MCF 10A (cell line): ENCODE measurements around the gene DGKI. TPM values are rescaled to one million over a fixed set of nuclear protein-coding genes. Genes with fewer than 3 reads are reported as not detected.

Source experiments
- BruUV-seq: library from RNA; stranded (reverse); fragments of 400-500 nt; replicated peaks from 2 replicates; lab custom pipeline; 2021; lab: Mats Ljungman, UMichigan
- CTCF ChIA-PET: fragments of 300-600 bp; sonication (Branson Sonifier 250); formaldehyde crosslinking; extraction: SDS; loops from one replicate; lab custom pipeline; 2021; ENCODE audit warnings: antibody characterized with exemption, inconsistent platforms; lab: Yijun Ruan, JAX
- POLR2A ChIA-PET: fragments of 300-600, 350-650 bp; sonication (Branson Sonifier 250); formaldehyde crosslinking; extraction: SDS; loops from one replicate; lab custom pipeline; 2020; ENCODE audit warnings: antibody characterized with exemption, inconsistent platforms; lab: Yijun Ruan, JAX
- DNase-seq: peaks from one replicate; pipeline ENCODE4 v3.0.0-alpha.2; 2018; ENCODE audit not compliant: unreplicated experiment
- H3K27ac Mint-ChIP-seq: one replicate; pipeline ENCODE4 v1.8.0; 2022; ENCODE audit warnings: mild to moderate bottlenecking, low read depth, mixed read lengths; ENCODE audit not compliant: unreplicated experiment
- H3K27me3 Mint-ChIP-seq: one replicate; pipeline ENCODE4 v1.8.0; 2022; ENCODE audit warnings: mixed read lengths; ENCODE audit not compliant: insufficient read depth, unreplicated experiment
- H3K36me3 Mint-ChIP-seq: one replicate; pipeline ENCODE4 v1.8.0; 2022; ENCODE audit warnings: mild to moderate bottlenecking, moderate library complexity, mixed read lengths; ENCODE audit not compliant: insufficient read depth, unreplicated experiment
- H3K4me1 Mint-ChIP-seq: one replicate; pipeline ENCODE4 v1.8.0; 2022; ENCODE audit warnings: mixed read lengths; ENCODE audit not compliant: insufficient read depth, unreplicated experiment
- H3K4me3 Mint-ChIP-seq: one replicate; pipeline ENCODE4 v1.8.0; 2022; ENCODE audit warnings: mild to moderate bottlenecking, moderate library complexity, mixed read lengths; ENCODE audit not compliant: unreplicated experiment
- H3K9me3 Mint-ChIP-seq: one replicate; pipeline ENCODE4 v1.8.0; 2022; ENCODE audit warnings: mixed read lengths; ENCODE audit not compliant: unreplicated experiment
- CTCF ChIP-seq: fragments of 200-600 bp; IDR thresholded peaks from one replicate; pipeline ENCODE4 v1.8.0; 2022; ENCODE audit warnings: antibody characterized with exemption, mild to moderate bottlenecking; ENCODE audit not compliant: unreplicated experiment
- intact Hi-C: fragments of 100-400 bp; cut with micrococcal nuclease; formaldehyde crosslinking; loops from 2 replicates; pipeline ENCODE4 v1.14.1; 2022
- total RNA-seq: library from RNA; stranded (reverse); gene quantifications from 2 replicates; pipeline ENCODE4 v1.2.3, GENCODE V29; 2022

Gene DGKI
- total RNA-seq, 1 experiment from 2014 or later, result 1.4 TPM

- H3K27me3 Mint-ChIP-seq, result no peaks in the 10 kb centered on the region
- ChIA-PET POLR2A (interaction anchor here (1.0 kb wide), 1 partner anchor 9 kb away, joined by 4 read pairs; no protein-coding TSS in a partner anchor), CTCF (interaction anchor here (0.6 to 1.3 kb wide), 3 partner anchors 17 to 119 kb away, joined by 3 to 5 read pairs (median 3); no protein-coding TSS in a partner anchor)
- no TSS peak for BruUV-seq
- DNase-seq, result no peak
- no peak for TF ChIP-seq CTCF
- H3K4me1 Mint-ChIP-seq, result peaks cover 40% of the 10 kb centered on the region
- H3K9me3 Mint-ChIP-seq, result no peaks in the 10 kb centered on the region
- intact Hi-C loops, result no loop called here
- H3K27ac Mint-ChIP-seq, result no peak overlapping the region
- H3K4me3 Mint-ChIP-seq, result no peak overlapping the region
- H3K36me3 Mint-ChIP-seq, result no peaks in the 10 kb centered on the region
Observed at GRCh38 chr7:137772316-137772715, 74.5 kb downstream of the DGKI start.

GRCh38 chr7:137771679-137772078, 75.1 kb downstream of the DGKI start:
- peaks cover 40% of the 10 kb centered on the region for H3K4me1 Mint-ChIP-seq
- BruUV-seq, result no TSS peak
- no peak overlapping the region for H3K4me3 Mint-ChIP-seq
- TF ChIP-seq CTCF, result no peak
- ChIA-PET POLR2A (interaction anchor here (0.6 kb wide), 1 partner anchor 1219 kb away, joined by 3 read pairs; no protein-coding TSS in a partner anchor), CTCF (interaction anchor here (1.3 kb wide), 1 partner anchor 119 kb away, joined by 3 read pairs; no protein-coding TSS in a partner anchor)
- peak; percentile 5 for DNase-seq
- intact Hi-C loops, result no loop called here
- H3K36me3 Mint-ChIP-seq, result no peaks in the 10 kb centered on the region
- no peaks in the 10 kb centered on the region for H3K27me3 Mint-ChIP-seq
- H3K27ac Mint-ChIP-seq, result no peak overlapping the region
- no peaks in the 10 kb centered on the region for H3K9me3 Mint-ChIP-seq

- H3K27ac Mint-ChIP-seq, result no peak overlapping the region
Observed at GRCh38 chr7:137771273-137771672, 75.5 kb downstream of the DGKI start.

GRCh38 chr7:137768366-137768765, 78.4 kb downstream of the DGKI start:
- CTCF ChIA-PET, result interaction anchor here (0.6 to 2.8 kb wide), 3 partner anchors 113 to 195 kb away, joined by 3 to 11 read pairs (median 3); no protein-coding TSS in a partner anchor
- H3K36me3 Mint-ChIP-seq, result no peaks in the 10 kb centered on the region

More at GRCh38 chr7:137771273-137771672, 75.5 kb downstream of the DGKI start:
- CTCF ChIA-PET, result no interaction called here
- no peak for TF ChIP-seq CTCF
- POLR2A ChIA-PET, result interaction anchor here (0.6 kb wide), 1 partner anchor 1219 kb away, joined by 3 read pairs; no protein-coding TSS in a partner anchor
- intact Hi-C loops, result no loop called here
- no TSS peak for BruUV-seq
- DNase-seq, result no peak
- no peak overlapping the region for H3K4me3 Mint-ChIP-seq
- no peaks in the 10 kb centered on the region for H3K27me3 Mint-ChIP-seq
- H3K4me1 Mint-ChIP-seq, result peaks cover 40% of the 10 kb centered on the region
- no peaks in the 10 kb centered on the region for H3K36me3 Mint-ChIP-seq
- no peaks in the 10 kb centered on the region for H3K9me3 Mint-ChIP-seq

More at GRCh38 chr7:137768366-137768765, 78.4 kb downstream of the DGKI start:
- Mint-ChIP-seq H3K4me1 (peaks cover 28% of the 10 kb centered on the region), H3K9me3 (no peaks in the 10 kb centered on the region), H3K4me3 (no peak overlapping the region), H3K27me3 (no peaks in the 10 kb centered on the region), H3K27ac (no peak overlapping the region)
- BruUV-seq, result no TSS peak
- POLR2A ChIA-PET, result no interaction called here
- no peak for TF ChIP-seq CTCF
- DNase-seq, result peak; percentile 30
- intact Hi-C loops, result no loop called here
